ENCODE data around the gene YARS1. TPM values are rescaled to one million over a fixed set of nuclear protein-coding genes. Genes with fewer than 3 reads are reported as not detected.

Gene YARS1
- total RNA-seq, 4 donors from 2014 or later: 36.6 to 67.7 (median 42.4) TPM

GRCh38 chr1:32830092-32830852 lies 13.1 kb upstream of the YARS1 start:
- TF ChIP-seq, protein P1, sequence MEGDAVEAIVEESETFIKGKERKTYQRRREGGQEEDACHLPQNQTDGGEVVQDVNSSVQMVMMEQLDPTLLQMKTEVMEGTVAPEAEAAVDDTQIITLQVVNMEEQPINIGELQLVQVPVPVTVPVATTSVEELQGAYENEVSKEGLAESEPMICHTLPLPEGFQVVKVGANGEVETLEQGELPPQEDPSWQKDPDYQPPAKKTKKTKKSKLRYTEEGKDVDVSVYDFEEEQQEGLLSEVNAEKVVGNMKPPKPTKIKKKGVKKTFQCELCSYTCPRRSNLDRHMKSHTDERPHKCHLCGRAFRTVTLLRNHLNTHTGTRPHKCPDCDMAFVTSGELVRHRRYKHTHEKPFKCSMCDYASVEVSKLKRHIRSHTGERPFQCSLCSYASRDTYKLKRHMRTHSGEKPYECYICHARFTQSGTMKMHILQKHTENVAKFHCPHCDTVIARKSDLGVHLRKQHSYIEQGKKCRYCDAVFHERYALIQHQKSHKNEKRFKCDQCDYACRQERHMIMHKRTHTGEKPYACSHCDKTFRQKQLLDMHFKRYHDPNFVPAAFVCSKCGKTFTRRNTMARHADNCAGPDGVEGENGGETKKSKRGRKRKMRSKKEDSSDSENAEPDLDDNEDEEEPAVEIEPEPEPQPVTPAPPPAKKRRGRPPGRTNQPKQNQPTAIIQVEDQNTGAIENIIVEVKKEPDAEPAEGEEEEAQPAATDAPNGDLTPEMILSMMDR (IDR thresholded peaks at IDR 0.05; ENCODE audit: low read depth): no peak

DNA sequence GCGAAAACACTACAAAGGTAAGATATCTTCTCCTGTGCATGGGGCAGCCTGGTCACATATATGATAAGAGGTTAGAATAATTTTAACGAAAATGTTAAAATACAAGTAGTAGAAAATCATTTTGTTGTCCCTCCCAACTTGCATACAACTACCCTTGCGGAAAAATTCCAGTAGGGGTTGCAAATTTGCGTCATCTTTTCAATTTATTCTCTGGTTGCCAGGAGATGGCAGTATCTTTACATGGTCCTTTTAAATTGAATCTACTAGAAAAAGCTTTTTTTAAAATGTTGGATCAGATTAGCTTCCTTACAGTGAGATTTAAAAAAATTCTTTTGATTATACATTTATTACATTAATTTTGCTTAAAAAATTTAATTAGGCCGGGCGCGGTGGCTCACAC lies 11.2 kb upstream of the YARS1 start:
- TF ChIP-seq, protein P1 (IDR thresholded peaks at IDR 0.05; ENCODE audit: low read depth): no peak

GRCh38 chr1:32825181-32825580 lies 8.0 kb upstream of the YARS1 start:
- TF ChIP-seq, protein P1 (IDR thresholded peaks at IDR 0.05; ENCODE audit: low read depth): no peak

GRCh38 chr1:32818804-32819541 lies 1.8 kb upstream of the YARS1 start:
- TF ChIP-seq, protein P1 (IDR thresholded peaks at IDR 0.05; ENCODE audit: low read depth): no peak

DNA sequence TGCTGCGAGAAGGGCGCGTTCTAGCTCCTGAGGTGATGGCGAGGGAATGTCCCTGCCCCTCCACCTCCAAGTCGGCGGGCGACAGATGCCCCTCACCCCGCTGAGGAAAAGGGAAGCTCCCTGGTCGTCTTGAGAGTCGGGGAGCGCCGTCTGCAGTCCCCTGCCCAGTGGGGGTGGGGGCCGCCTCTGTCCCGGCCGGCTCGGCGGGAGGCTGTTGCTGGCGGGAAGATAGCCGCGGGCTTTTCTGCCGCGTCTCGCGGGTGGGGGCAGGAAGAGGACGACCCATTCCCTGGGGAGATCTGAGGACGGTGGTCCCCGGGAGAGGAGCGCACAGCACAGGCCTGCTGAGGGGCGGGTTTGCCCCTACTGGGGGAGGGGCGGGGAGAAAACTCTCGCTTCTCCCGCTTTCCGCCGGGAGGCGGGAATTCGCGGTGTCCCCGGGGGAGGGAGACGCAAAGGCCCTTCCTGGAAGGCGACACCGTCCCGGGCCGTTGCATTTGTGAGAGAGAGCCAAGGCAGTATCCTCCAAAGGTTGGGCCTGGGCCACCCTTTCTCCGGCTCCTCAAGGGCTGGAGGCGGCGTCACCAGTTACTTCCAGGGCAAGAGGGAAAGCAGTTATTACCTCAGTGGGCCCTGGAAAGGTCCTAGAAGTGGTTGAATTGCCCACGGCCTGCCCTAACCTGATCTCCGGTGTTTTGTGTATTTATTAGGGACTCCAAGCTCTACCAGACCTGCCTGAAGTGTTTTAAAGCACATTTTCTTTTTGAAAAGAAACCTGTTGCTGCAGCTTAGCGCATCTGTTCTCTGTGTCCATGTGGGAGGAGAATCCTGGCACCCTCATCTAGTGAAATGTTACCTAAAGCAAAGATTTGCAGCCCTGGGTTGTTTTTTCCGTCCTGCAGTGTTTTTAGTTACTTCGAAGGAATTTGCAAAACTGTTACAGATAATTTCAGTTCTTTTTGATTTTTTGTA lies 943 bp upstream of the YARS1 start:
- TF ChIP-seq, protein P1 (IDR thresholded peaks at IDR 0.05; ENCODE audit: low read depth): no peak

DNA sequence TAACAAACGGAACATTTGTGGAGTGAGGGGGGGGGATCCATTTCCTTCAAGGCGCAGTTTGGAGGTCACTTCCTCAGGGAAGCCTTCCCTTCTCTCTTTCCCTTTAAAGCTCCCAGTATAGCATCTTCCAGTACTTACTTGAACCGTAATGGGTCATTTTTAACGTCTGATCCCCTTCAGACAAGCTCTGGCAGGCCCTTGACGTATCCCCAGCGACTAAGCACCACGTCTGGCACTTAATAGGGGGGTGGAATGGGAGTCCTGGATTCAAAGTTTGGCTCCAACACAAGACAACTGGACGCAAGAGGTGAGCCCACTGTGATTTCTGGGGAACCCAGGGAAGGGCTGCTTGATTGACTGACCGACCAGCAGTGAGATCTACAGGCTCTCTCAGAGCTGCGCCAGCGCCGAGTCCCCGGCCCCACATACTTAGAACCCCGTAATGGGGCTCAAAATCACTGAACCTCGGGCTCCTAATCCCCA lies 441 bp downstream of the YARS1 start:
- TF ChIP-seq, protein P1 (IDR thresholded peaks at IDR 0.05; ENCODE audit: low read depth): no peak

Measured in subcutaneous adipose tissue (tissue), 4 donors.